Panc1 (cell line): ENCODE results near the gene CLDN7. TPM values are rescaled to one million over a fixed set of nuclear protein-coding genes. Genes with fewer than 3 reads are reported as not detected.

Experiments used
- ATAC-seq: fragments of 200-7000 bp; cut with Tn5 transposase; 2 replicates; pipeline ENCODE4 v1.9.1; 2020; ENCODE audit warnings: mild to moderate bottlenecking, moderate library complexity
- BruUV-seq: library from RNA; stranded (reverse); fragments of 400-500 nt; replicated peaks from 2 replicates; lab custom pipeline; 2021; lab: Mats Ljungman, UMichigan
- CTCF ChIA-PET: fragments of 300-600 bp; sonication (Branson Sonifier 250); formaldehyde crosslinking; loops from one replicate; lab custom pipeline; 2022; ENCODE audit warnings: antibody characterized with exemption; lab: Charles Lee
- POLR2A ChIA-PET: fragments of 300-600 bp; sonication (Branson Sonifier 250); formaldehyde crosslinking; loops from one replicate; lab custom pipeline; 2022; ENCODE audit warnings: antibody characterized with exemption; lab: Charles Lee
- DNase-seq: peaks from one replicate; pipeline ENCODE4 v3.0.0-alpha.2; 2010; ENCODE audit warnings: low read depth, low spot score
- H3K27ac ChIP-seq: 2 replicates; pipeline ENCODE4 v1.5.1; 2011; ENCODE audit warnings: mild to moderate bottlenecking, low read length, inconsistent platforms
- H3K27me3 ChIP-seq: fragments of 200-500 bp; sonication (Bioruptor generic); 2 replicates; pipeline ENCODE4 v1.6.0; 2014; ENCODE audit warnings: low read length, inconsistent platforms; ENCODE audit not compliant: control insufficient read depth, insufficient read depth
- H3K36me3 ChIP-seq: fragments of 200-500 bp; sonication (Bioruptor generic); 2 replicates; pipeline ENCODE4 v1.5.1; 2014; ENCODE audit warnings: inconsistent platforms, mild to moderate bottlenecking, low read length, moderate library complexity; ENCODE audit not compliant: control insufficient read depth, insufficient read depth
- H3K4me1 ChIP-seq: 2 replicates; pipeline ENCODE4 v1.5.1; 2011; ENCODE audit warnings: inconsistent platforms, mild to moderate bottlenecking, low read length, moderate library complexity; ENCODE audit not compliant: control insufficient read depth, insufficient read depth
- H3K4me3 ChIP-seq, 2 experiments: 2 replicates each; pipeline ENCODE4 v1.5.1; 2011 to 2012; ENCODE audit warnings: low read depth in 2 of 2, low read length in 2 of 2, mild to moderate bottlenecking in 2 of 2, inconsistent platforms in 1 of 2, moderate library complexity in 1 of 2
- H3K9me3 ChIP-seq: fragments of 200-500 bp; sonication (Bioruptor generic); 2 replicates; pipeline ENCODE4 v1.5.1; 2014; ENCODE audit warnings: low read depth, mild to moderate bottlenecking, inconsistent platforms, low read length, moderate library complexity; ENCODE audit not compliant: control insufficient read depth, insufficient read depth
- POLR2AphosphoS5 ChIP-seq: IDR thresholded peaks from 2 replicates; pipeline ENCODE4 v1.6.1; 2012; ENCODE audit warnings: mild to moderate bottlenecking, low read depth, low read length, moderate library complexity
- SIN3A ChIP-seq: IDR thresholded peaks from 2 replicates; pipeline ENCODE4 v1.6.1; 2012; ENCODE audit warnings: low read depth, mild to moderate bottlenecking, low read length, moderate library complexity, borderline replicate concordance; ENCODE audit not compliant: insufficient read depth
- TCF7L2 ChIP-seq: IDR thresholded peaks from 2 replicates; pipeline ENCODE4 v1.6.1; 2011; ENCODE audit warnings: mild to moderate bottlenecking, low read depth, low read length, inconsistent platforms
- in situ Hi-C: cut with HindIII; loops from 2 replicates; pipeline ENCODE4 v1.10.0; 2016; ENCODE audit warnings: low sequenced_read_pairs, low pct_unique_long_range_greater_than_20kb
- intact Hi-C: fragments of 100-400 bp; cut with micrococcal nuclease; formaldehyde crosslinking; loops from one replicate; pipeline ENCODE4 v1.10.0; 2022; ENCODE audit not compliant: unreplicated experiment
- total RNA-seq: library from RNA; stranded (reverse); gene quantifications from one replicate; pipeline ENCODE4 v1.2.1, GENCODE V29; 2021; ENCODE audit not compliant: unreplicated experiment
- TF ChIP-seq, protein P1 (sequence below), 2 experiments: IDR thresholded peaks; 2 replicates each; pipeline ENCODE4 v1.6.1; 2011 to 2012; ENCODE audit warnings: low read depth in 2 of 2, control low read depth in 1 of 2, low read length in 1 of 2, mild to moderate bottlenecking in 1 of 2, moderate library complexity in 1 of 2; ENCODE audit not compliant: insufficient read depth in 1 of 2
- TF ChIP-seq, protein P2 (sequence below): fragments of 450-650 bp; IDR thresholded peaks from 2 replicates; pipeline ENCODE4 v1.5.1; 2017; ENCODE audit warnings: mild to moderate bottlenecking

Gene CLDN7
- total RNA-seq, 1 experiment from 2014 or later, result 43.1 TPM

DNA sequence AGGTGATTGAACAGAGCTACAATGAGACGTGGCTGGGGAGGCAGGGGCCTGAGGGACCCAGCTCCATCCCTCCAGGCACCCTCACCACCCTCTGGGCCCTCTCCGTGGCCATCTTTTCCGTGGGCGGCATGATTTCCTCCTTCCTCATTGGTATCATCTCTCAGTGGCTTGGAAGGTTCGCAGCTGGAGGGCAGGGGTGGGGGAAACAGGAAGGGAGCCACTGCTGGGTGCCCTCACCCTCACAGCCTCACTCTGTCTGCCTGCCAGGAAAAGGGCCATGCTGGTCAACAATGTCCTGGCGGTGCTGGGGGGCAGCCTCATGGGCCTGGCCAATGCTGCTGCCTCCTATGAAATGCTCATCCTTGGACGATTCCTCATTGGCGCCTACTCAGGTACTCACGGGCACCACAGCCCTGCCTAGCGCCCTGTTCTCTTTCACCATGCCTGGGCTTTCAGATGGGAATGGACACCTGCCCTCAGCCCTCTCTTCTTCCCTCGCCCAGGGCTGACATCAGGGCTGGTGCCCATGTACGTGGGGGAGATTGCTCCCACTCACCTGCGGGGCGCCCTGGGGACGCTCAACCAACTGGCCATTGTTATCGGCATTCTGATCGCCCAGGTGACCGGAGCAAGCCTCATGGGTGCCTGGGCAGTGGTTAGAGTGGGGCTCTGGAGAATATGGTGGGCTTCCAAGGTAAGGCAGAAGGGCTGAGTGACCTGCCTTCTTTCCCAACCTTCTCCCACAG, 21.4 kb upstream of the CLDN7 start:
- intact Hi-C loops (no loop called here), in situ Hi-C loops (no loop called here)
- Histone ChIP-seq H3K27me3 (no peaks in the 10 kb centered on the region), H3K36me3 (no peaks in the 10 kb centered on the region), H3K4me3 (no peak overlapping the region), H3K9me3 (no peaks in the 10 kb centered on the region), H3K4me1 (no peaks in the 10 kb centered on the region), H3K27ac (no peak overlapping the region)
- no peak for TF ChIP-seq POLR2AphosphoS5
- TF ChIP-seq, protein P1, sequence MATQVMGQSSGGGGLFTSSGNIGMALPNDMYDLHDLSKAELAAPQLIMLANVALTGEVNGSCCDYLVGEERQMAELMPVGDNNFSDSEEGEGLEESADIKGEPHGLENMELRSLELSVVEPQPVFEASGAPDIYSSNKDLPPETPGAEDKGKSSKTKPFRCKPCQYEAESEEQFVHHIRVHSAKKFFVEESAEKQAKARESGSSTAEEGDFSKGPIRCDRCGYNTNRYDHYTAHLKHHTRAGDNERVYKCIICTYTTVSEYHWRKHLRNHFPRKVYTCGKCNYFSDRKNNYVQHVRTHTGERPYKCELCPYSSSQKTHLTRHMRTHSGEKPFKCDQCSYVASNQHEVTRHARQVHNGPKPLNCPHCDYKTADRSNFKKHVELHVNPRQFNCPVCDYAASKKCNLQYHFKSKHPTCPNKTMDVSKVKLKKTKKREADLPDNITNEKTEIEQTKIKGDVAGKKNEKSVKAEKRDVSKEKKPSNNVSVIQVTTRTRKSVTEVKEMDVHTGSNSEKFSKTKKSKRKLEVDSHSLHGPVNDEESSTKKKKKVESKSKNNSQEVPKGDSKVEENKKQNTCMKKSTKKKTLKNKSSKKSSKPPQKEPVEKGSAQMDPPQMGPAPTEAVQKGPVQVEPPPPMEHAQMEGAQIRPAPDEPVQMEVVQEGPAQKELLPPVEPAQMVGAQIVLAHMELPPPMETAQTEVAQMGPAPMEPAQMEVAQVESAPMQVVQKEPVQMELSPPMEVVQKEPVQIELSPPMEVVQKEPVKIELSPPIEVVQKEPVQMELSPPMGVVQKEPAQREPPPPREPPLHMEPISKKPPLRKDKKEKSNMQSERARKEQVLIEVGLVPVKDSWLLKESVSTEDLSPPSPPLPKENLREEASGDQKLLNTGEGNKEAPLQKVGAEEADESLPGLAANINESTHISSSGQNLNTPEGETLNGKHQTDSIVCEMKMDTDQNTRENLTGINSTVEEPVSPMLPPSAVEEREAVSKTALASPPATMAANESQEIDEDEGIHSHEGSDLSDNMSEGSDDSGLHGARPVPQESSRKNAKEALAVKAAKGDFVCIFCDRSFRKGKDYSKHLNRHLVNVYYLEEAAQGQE (IDR thresholded peaks at IDR 0.05; ENCODE audit: insufficient read depth in 1 of 2, low read depth in 2 of 2, low read length in 1 of 2), result no peak
- TF ChIP-seq, protein P2, sequence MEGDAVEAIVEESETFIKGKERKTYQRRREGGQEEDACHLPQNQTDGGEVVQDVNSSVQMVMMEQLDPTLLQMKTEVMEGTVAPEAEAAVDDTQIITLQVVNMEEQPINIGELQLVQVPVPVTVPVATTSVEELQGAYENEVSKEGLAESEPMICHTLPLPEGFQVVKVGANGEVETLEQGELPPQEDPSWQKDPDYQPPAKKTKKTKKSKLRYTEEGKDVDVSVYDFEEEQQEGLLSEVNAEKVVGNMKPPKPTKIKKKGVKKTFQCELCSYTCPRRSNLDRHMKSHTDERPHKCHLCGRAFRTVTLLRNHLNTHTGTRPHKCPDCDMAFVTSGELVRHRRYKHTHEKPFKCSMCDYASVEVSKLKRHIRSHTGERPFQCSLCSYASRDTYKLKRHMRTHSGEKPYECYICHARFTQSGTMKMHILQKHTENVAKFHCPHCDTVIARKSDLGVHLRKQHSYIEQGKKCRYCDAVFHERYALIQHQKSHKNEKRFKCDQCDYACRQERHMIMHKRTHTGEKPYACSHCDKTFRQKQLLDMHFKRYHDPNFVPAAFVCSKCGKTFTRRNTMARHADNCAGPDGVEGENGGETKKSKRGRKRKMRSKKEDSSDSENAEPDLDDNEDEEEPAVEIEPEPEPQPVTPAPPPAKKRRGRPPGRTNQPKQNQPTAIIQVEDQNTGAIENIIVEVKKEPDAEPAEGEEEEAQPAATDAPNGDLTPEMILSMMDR, result no peak
- POLR2A ChIA-PET, result no interaction called here
- no TSS peak for BruUV-seq
- CTCF ChIA-PET, result no interaction called here
- DNase-seq (no peak), ATAC-seq (no peak)

DNA sequence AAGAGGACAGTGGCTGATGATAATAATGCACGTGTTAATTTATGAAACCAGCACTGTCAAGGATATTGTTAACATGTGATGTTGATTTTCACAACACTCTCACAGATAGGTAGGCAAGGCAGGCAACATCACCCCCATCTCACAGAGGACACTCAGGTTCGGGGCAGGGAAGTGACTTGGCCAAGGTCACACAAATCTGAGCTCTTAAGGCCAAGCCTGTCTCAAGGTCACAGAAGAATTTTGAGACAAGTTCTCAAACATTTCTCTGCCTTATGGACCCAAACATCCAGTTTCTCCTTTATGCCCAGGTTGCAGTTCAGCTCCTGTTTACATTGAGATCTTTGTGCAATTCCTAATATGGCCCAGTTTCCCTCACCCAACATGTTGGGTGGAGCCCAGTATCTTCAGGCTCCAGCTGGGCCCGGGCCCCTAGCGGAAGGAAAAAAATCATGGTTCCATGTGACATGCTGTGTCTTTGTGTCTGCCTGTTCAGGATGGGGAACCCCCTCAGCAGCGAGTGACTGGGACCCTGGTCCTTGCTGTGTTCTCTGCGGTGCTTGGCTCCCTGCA, 20.6 kb upstream of the CLDN7 start:
- TF ChIP-seq TCF7L2 (no peak), POLR2AphosphoS5 (no peak), SIN3A (no peak)
- TF ChIP-seq, protein P1 (IDR thresholded peaks at IDR 0.05; ENCODE audit: insufficient read depth in 1 of 2, low read depth in 2 of 2, low read length in 1 of 2), result no peak
- TF ChIP-seq, protein P2, result no peak
- no peaks in the 10 kb centered on the region for H3K9me3 ChIP-seq
- no peak overlapping the region for H3K27ac ChIP-seq
- in situ Hi-C loops, result no loop called here
- intact Hi-C loops, result no loop called here
- no peak for DNase-seq
- ChIA-PET POLR2A (interaction anchor here (0.5 to 0.7 kb wide), 2 partner anchors 9 to 250 kb away, joined by 4 to 5 read pairs; no protein-coding TSS in a partner anchor), CTCF (no interaction called here)
- no peak for ATAC-seq
- H3K27me3 ChIP-seq, result no peaks in the 10 kb centered on the region
- no peak overlapping the region for H3K4me3 ChIP-seq
- no peaks in the 10 kb centered on the region for H3K36me3 ChIP-seq
- no peaks in the 10 kb centered on the region for H3K4me1 ChIP-seq
- BruUV-seq, result no TSS peak
